GM12875 (cell line): ENCODE results near the gene CHPF.
A peak's percentile ranks its signal among the peaks of the same experiment; 100 is the strongest.

Experiments
- H3K4me3 ChIP-seq: one replicate; pipeline ENCODE4 v1.5.1; 2011; ENCODE audit warnings: low read depth, low read length, control low read depth
- CTCF ChIP-seq: IDR thresholded peaks from 2 replicates; pipeline ENCODE4 v1.5.1; 2011; ENCODE audit warnings: low read depth, mild to moderate bottlenecking, control low read depth, inconsistent platforms, low read length, moderate library complexity, borderline replicate concordance; ENCODE audit not compliant: insufficient read depth

The CHPF gene

DNA sequence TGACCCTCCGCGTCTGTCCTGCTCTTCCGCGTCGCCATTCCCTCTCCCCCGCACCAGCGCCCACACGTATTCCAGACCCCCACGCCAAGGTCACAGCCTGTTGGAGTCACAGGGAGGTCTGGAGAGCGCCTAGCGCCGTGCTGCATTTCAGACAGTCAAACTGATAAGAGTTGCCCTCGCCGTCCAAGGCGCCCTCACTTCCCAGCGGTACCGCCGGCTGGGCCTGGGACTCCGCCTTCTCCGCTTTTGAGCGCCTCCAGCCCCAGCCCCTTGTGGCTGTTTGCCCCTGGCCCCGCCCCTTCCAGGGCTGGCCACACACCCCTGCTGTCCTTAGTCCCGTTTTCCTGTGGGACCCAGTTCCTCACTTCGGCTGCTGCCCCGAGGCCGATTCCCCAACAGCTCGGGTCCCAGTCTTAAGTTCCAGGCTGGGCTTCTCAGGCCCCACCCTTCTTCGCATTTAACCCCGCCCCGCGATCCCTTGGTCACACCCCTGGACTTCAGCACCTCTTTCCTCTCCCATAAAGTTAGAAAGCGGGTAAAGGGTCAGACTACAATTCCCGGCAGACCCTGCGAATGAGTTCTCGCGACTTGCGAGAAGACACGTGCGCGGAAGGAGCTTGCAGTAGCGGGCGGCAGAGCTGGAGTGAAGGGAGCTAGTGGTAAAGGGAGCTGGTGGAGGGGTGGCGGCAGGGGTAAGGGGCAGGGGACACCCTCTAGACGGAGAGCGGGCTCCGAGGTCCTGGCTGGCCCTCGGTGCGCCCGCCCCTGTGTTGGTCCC is 45.1 kb downstream of the CHPF start, which contains the start of gene GMPPA:
TSS of gene GMPPA (plus strand) at position 612 of the 778 bp plus-strand sequence. CDS start 1,085 bp downstream, outside the sequence.
- TF ChIP-seq CTCF, result no peak
- peak within 1 kb of the TSS; percentile 83 for H3K4me3 ChIP-seq

GRCh38 chr2:219497495-219498279 is 45.9 kb downstream of the CHPF start:
- H3K4me3 ChIP-seq, result peak overlapping the region; percentile 83
- no peak for TF ChIP-seq CTCF

DNA sequence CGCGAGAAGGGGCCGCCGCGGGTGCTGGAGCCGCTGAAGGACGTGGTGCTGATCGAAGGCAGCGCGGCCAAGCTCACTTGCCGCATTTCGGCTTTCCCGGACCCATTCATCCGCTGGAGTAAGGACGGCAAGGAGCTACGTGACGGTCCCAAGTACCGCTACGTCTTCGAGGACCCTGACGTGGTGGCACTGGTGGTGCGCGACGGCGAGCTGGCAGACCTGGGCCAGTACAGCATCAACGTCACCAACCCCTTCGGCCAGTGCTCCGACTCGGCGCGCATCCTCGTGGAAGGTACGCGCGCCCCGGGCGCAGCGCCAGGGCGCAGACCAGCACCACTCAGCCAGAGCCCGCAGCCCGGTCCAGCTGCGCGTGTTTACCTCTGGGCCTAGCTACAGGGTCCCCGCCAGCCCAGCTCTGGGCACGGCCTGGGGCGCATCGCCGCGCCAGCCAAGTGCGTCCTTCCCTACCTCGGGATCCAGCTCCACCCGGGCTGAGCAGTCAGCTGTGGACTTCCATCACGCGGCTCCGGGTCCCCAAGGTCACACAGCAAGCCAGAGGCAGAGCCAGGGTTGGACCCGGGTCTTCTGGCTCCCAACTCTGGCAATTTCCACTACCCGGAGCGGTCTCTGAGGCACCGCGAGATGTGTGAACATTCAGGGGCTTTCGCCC is 46.6 kb downstream of the CHPF start:
- no peak overlapping the region for H3K4me3 ChIP-seq
- no peak for TF ChIP-seq CTCF

DNA sequence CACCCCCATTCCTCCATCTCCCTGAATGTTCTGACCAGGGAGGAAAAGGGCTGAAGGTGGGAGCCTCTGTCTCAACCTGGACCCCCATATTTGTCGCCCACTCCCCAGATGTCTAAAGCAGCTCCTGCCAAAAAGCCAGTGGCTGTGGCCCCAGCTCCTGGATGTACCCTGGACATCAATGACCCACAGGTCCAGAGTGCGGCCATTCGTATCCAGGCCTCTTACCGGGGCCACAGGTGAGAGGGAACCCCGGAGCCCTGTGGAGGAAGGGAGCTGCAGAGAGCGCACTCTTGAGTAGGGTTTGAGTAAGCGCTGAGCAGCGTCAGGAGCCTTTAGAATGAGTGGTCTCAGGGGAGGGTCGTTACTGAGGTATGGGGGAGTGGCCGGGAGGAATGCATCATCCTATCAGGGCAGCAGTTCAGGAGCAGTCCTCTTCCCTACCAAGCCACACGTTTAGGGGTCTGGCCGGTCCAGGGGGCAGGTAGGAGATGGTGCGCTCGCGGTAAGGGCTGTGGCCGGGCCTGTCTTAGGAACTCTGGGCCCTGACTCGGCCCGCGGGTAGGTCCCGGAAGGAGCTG is 47.3 kb downstream of the CHPF start:
- no peak overlapping the region for H3K4me3 ChIP-seq
- no peak for TF ChIP-seq CTCF

DNA sequence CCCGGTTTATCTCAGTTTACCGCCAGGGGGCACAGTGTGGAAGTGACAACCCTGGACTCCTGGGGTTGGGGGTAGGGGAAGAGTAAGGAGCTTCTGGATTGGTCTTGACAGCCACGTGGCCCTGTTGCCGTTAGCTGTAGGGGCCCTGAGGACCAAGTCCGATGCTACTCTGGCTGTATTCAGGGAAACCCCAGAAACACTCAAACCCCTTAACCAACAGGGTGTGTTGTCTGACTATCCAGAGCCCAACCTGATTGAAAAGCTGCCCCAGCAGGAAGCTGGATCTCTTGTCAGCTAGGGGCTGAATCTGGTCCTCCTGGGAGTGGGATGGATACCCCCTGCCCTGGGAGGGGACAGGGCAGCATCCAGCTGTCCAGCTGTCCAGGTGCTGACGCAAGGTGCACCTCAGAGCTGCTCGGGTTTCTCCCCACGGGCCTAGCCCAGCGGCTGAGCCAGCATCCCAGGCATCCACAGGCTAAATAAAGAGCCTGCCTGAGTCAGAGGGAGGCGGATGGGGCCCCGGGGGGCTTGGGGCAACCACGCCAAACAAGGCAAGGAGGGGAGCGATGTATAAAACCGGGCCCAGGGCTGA is 48.0 kb downstream of the CHPF start:
- peak; percentile 62 for TF ChIP-seq CTCF
- H3K4me3 ChIP-seq, result no peak overlapping the region

DNA sequence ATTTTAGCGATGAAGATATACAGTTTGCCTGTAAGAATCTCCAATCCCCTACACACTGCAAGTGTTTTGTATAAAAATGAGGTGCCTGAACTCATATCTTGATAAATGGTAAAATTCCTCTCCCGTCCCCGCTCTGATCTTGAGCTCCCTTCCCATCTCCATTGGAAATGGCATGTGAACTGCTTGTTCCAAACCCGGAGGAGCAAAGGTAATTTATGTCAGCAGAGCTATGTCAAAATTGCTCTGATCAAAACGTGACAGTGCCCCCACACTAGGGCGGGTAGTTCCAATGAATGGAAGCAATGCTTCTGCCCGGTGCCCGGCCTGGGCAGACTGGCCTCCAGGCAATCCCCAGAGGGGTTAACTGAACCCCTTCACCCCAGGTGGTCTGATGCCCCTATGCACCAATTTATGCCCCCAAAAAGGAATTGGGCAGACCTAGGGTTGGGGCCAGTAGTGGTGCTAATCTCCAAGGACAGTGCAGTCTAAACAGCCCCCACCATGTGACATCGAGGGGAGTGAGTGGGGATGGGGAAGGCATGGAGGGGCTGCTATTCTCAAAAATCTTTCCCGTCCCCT is 48.6 kb downstream of the CHPF start:
- TF ChIP-seq CTCF, result no peak

More for the DNA sequence above, 48.6 kb downstream of the CHPF start:
- H3K4me3 ChIP-seq, result no peak overlapping the region
